ENCODE results near the gene ENTPD1. TPM values are rescaled to one million over a fixed set of nuclear protein-coding genes. Genes with fewer than 3 reads are reported as not detected.

ENTPD1 gene
- total and polyA plus RNA-seq, 10 of the 15 experiments (the other 5 are each of a cell fraction or from before 2014, with no cell fraction given) = 110 to 413 (median 161) TPM

GRCh38 chr10:95820363-95820762 lies 64.4 kb downstream of the ENTPD1 start:
- WGBS (ENCODE audit: insufficient coverage, insufficient replicate concordance, low lambda C conversion rate, missing lambda C conversion rate) = 4% methylated on average over 3 of the region's 3 CpGs
- no peak for FAIRE-seq
- no TSS peak for BruUV-seq (replicated peaks)
- Histone ChIP-seq H3K9me3 (replicated peaks; ENCODE audit: control insufficient read depth, insufficient read depth, low read length) (peaks cover 5% of the 10 kb centered on the region; the same call in 2 of the 3 replicates), H3K27ac (ENCODE audit: control insufficient read depth, insufficient read depth) (peak overlapping the region; percentile 85), H3K36me3 (ENCODE audit: control insufficient read depth in 2 of 2, insufficient read depth in 2 of 2, low read length in 1 of 2) (peaks cover 18 to 28% of the 10 kb centered on the region in 2 experiments), H2AFZ (ENCODE audit: control insufficient read depth, low read depth, low read length) (no peak overlapping the region), H3K9ac (ENCODE audit: control insufficient read depth, insufficient read depth, low read length) (0 out of 2 replicates have a peak overlapping the region, but pooled peaks have one; percentile 42), H3K4me3 (no peak overlapping the region), H3K4me2 (ENCODE audit: control insufficient read depth, insufficient read depth) (peak overlapping the region; percentile 21; the same call in 1 of the 2 replicates), H3K79me2 (ENCODE audit: control insufficient read depth, insufficient read depth, low read length) (peaks cover 84% of the 10 kb centered on the region), H4K20me1 (ENCODE audit: control insufficient read depth, insufficient read depth) (no peaks in the 10 kb centered on the region), H3K27me3 (replicated peaks in 1 of 2; ENCODE audit: control insufficient read depth in 2 of 2, insufficient read depth in 2 of 2, low read length in 1 of 2) (no peaks in the 10 kb centered on the region), H3K4me1 (ENCODE audit: control insufficient read depth, insufficient read depth, low read length) (peaks cover 41% of the 10 kb centered on the region)
- ChIA-PET RAD21 (ENCODE audit: unreplicated experiment) (interaction anchor here (5.4 to 11.3 kb wide), 5 partner anchors 15 to 126 kb away, joined by 53 to 260 read pairs (median 74); partner anchors contain the start of genes ENTPD1 and TCTN3), POLR2A (interaction anchor here (3.3 to 11.1 kb wide), 4 partner anchors 15 to 62 kb away, joined by 21 to 176 read pairs (median 80); partner anchors contain the start of gene ENTPD1), SMC1A (ENCODE audit: uncharacterized antibody, unreplicated experiment) (interaction anchor here (0.9 to 13.6 kb wide), 11 partner anchors 9 to 126 kb away, joined by 3 to 359 read pairs (median 32); partner anchors contain the start of genes ENTPD1 and TCTN3), CTCF (interaction anchor here (1.1 to 4.9 kb wide), 15 partner anchors 10 to 127 kb away, joined by 3 to 32 read pairs (median 8); partner anchors contain the start of genes ENTPD1 and TCTN3)
- in situ Hi-C loops (cut with MboI) (no loop called here), intact Hi-C loops (cut with micrococcal nuclease; ENCODE audit: unreplicated experiment) (loop anchor here (1.0 to 2.0 kb wide), 2 partner anchors 12 to 30 kb away; no protein-coding TSS in a partner anchor)
- no peak for DNase-seq (ENCODE audit: low read depth, low spot score)
- ATAC-seq = peak; percentile 76
- TF ChIP-seq BMI1 (IDR thresholded peaks at IDR 0.05; ENCODE audit: borderline replicate concordance) (0 out of 2 replicates have a peak, but pooled peaks have one; percentile 9), POLR2AphosphoS2 (IDR thresholded peaks at IDR 0.05; ENCODE audit: low read depth, low read length) (0 out of 2 replicates have a peak, but pooled peaks have one; percentile 33), CBFB (IDR thresholded peaks at IDR 0.05; ENCODE audit: low read depth) (peak; percentile 53; the same call in 1 of the 2 replicates), EZH2 (IDR thresholded peaks at IDR 0.05; ENCODE audit: borderline replicate concordance, control insufficient read depth, low read depth, low read length) (no peak), MYC (IDR thresholded peaks at IDR 0.05; ENCODE audit: insufficient read depth, insufficient read length, insufficient replicate concordance, low read length, severe bottlenecking) (no peak), FOS (IDR thresholded peaks at IDR 0.05; ENCODE audit: borderline replicate concordance, extremely low read depth, insufficient read length) (no peak), ATF7 (IDR thresholded peaks at IDR 0.05; ENCODE audit: low read depth) (0 out of 2 replicates have a peak, but pooled peaks have one; percentile 29), NFIC (IDR thresholded peaks at IDR 0.05; ENCODE audit: low read depth, low read length) (peak; percentile 69), ZNF687 (IDR thresholded peaks at IDR 0.05) (peak; percentile 26; the same call in 1 of the 2 replicates), ZBED1 (IDR thresholded peaks at IDR 0.05; ENCODE audit: borderline replicate concordance) (no peak), EED (IDR thresholded peaks at IDR 0.05; ENCODE audit: low read depth) (peak; percentile 68), RAD21 (IDR thresholded peaks at IDR 0.05; ENCODE audit: insufficient read depth, low read depth, low read length) (peak; percentile 51), BCL11A (IDR thresholded peaks at IDR 0.05; ENCODE audit: low read depth, low read length) (peak; percentile 50), SPI1 (IDR thresholded peaks at IDR 0.05; ENCODE audit: borderline replicate concordance, insufficient read depth, low read depth, low read length) (peak; percentile 92), EP300 (IDR thresholded peaks at IDR 0.05; ENCODE audit: borderline replicate concordance in 1 of 2, control insufficient read depth in 1 of 2, low read depth in 2 of 2, low read length in 2 of 2) (peak in 1 of 2 experiments; percentile 60; a peak in 2 of 4 replicates)
- TF ChIP-seq, protein P1, sequence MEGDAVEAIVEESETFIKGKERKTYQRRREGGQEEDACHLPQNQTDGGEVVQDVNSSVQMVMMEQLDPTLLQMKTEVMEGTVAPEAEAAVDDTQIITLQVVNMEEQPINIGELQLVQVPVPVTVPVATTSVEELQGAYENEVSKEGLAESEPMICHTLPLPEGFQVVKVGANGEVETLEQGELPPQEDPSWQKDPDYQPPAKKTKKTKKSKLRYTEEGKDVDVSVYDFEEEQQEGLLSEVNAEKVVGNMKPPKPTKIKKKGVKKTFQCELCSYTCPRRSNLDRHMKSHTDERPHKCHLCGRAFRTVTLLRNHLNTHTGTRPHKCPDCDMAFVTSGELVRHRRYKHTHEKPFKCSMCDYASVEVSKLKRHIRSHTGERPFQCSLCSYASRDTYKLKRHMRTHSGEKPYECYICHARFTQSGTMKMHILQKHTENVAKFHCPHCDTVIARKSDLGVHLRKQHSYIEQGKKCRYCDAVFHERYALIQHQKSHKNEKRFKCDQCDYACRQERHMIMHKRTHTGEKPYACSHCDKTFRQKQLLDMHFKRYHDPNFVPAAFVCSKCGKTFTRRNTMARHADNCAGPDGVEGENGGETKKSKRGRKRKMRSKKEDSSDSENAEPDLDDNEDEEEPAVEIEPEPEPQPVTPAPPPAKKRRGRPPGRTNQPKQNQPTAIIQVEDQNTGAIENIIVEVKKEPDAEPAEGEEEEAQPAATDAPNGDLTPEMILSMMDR (IDR thresholded peaks at IDR 0.05 in 2 of 3, conservative IDR thresholded peaks at IDR 0.05 in 1 of 3; ENCODE audit: control insufficient read depth in 2 of 3, extremely low read depth in 1 of 3, insufficient read depth in 1 of 3, low read depth in 3 of 3, low read length in 3 of 3) = peak in 1 of 3 experiments; percentile 35; a peak in 2 of 6 replicates
